Thymus (tissue), 11 donors: ENCODE measurements around the gene TANC1. TPM values are rescaled to one million over a fixed set of nuclear protein-coding genes. Genes with fewer than 3 reads are reported as not detected.

Experiments
- DNase-seq, 9 donors: peaks; one replicate each; pipeline ENCODE4 v3.0.0-alpha.2; 2013; ENCODE audit warnings: low spot score in 9 of 9, low read depth in 6 of 9, missing footprints in 1 of 9
- H3K27ac ChIP-seq, 2 donors: one replicate each; pipeline ENCODE4 v1.5.1; 2013; ENCODE audit warnings: control low read depth in 1 of 2, low read depth in 1 of 2, low read length in 1 of 2, mild to moderate bottlenecking in 1 of 2, moderate library complexity in 1 of 2
- H3K27me3 ChIP-seq, 2 donors: one replicate each; pipeline ENCODE4 v1.5.1; 2013; ENCODE audit warnings: low read length in 1 of 2; ENCODE audit not compliant: control insufficient read depth in 2 of 2, insufficient read depth in 1 of 2
- H3K36me3 ChIP-seq, 2 donors: one replicate each; pipeline ENCODE4 v1.5.1; 2013; ENCODE audit warnings: low read length in 1 of 2, mild to moderate bottlenecking in 1 of 2, moderate library complexity in 1 of 2; ENCODE audit not compliant: control insufficient read depth in 2 of 2, insufficient read depth in 2 of 2
- H3K4me1 ChIP-seq, 2 donors: one replicate each; pipeline ENCODE4 v1.5.1; 2013; ENCODE audit warnings: low read length in 2 of 2; ENCODE audit not compliant: control insufficient read depth in 2 of 2, insufficient read depth in 2 of 2
- H3K4me3 ChIP-seq, 2 donors: one replicate each; pipeline ENCODE4 v1.5.1; 2013; ENCODE audit warnings: low read length in 2 of 2, control low read depth in 1 of 2, mild to moderate bottlenecking in 1 of 2
- H3K9me3 ChIP-seq, 2 donors: one replicate each; pipeline ENCODE4 v1.5.1; 2013; ENCODE audit warnings: low read length in 1 of 2, mild to moderate bottlenecking in 1 of 2; ENCODE audit not compliant: control insufficient read depth in 2 of 2, insufficient read depth in 1 of 2
- WGBS: extraction: QIAGEN DNeasy Blood & Tissue Kit; methylation state at CpG from one replicate; pipeline ENCODE4 v1.1.7; 2013; 5-methylcytosine and 5-hydroxymethylcytosine counted together
- polyA plus RNA-seq: library from polyadenylated mRNA; stranded (reverse); fragments of 200-250 nt; gene quantifications from one replicate; pipeline ENCODE4 v1.2.3, GENCODE V29; 2013
- total RNA-seq: library from RNA; stranded (reverse); fragments of 120-200 nt; gene quantifications from one replicate; pipeline ENCODE4 v1.2.4, GENCODE V29; 2013
- donor health status: healthy.

The TANC1 gene
- total and polyA plus RNA-seq, 2 donors: 3.5 to 13.0 TPM

DNA sequence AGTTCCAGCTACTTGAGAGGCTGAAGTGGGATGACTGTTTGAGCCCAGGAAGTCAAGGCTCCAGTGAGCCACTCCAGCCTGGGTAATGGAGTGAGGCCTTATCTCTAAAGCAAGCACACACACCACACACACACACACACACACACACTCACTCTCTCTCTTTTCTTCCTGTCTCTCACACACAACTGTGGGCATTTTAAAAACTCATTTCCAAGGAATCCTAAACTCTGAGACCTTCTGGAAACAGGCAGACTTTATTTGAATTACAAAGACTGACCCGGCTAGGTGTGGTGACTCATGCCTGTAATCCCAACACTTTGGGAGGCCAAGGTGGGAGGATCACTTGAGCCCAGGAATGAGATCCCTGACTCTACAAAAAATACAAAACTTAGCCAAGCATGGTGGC, 296.7 kb downstream of the TANC1 start:
- H3K27ac ChIP-seq: no peak overlapping the region
- WGBS: 99% methylated on average over 1 of the region's 1 CpG
- no peaks in the 10 kb centered on the region for H3K4me1 ChIP-seq
- H3K27me3 ChIP-seq: no peaks in the 10 kb centered on the region
- peaks cover 2 to 3% of the 10 kb centered on the region in 2 donors for H3K36me3 ChIP-seq
- no peak overlapping the region for H3K4me3 ChIP-seq
- no peak for DNase-seq
- H3K9me3 ChIP-seq: no peaks in the 10 kb centered on the region

DNA sequence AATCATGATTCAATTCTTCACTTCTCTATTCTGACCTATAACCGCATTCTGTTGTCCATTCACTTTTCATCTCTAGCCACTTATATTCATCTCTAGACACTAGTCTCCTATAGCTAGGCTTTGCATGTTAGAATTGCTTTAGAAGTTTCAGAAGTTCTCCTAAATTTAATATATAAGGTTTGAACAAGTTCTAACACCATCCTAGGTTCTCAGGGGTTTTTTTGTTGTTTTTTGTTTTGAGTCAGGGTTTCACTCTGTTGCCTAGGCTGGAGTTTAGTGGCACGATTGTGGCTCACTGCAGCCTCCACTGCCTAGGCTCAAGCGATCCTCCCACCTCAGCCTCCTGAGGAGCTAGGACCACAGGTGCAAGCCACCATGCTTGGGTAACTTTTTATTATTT, 298.1 kb downstream of the TANC1 start:
- no peaks in the 10 kb centered on the region for H3K9me3 ChIP-seq
- H3K36me3 ChIP-seq: peaks cover 3 to 8% of the 10 kb centered on the region in 2 donors
- 98% methylated on average over 3 of the region's 3 CpGs for WGBS
- H3K4me3 ChIP-seq: no peak overlapping the region
- no peak for DNase-seq
- H3K27ac ChIP-seq: no peak overlapping the region
- H3K4me1 ChIP-seq: no peaks in the 10 kb centered on the region
- no peaks in the 10 kb centered on the region for H3K27me3 ChIP-seq

DNA sequence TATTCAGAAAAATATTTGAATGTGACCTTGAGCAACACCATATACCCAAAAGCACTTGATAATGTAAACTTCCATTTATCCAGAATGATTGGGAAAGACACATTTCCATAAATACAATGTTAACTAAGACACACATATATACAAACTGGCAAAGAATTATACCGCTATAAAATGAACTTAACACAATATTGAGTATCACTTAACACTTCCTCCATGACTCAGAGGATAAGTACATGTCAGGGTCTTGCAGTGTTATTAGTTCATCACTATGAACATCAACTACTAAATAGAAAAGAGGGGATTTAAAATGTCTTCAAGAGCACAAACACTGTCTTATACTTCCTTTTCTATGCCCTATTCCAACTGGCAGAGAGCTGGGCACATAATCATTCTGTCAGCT, 299.5 kb downstream of the TANC1 start:
- WGBS: 94% methylated on average over 1 of the region's 1 CpG
- no peaks in the 10 kb centered on the region for H3K27me3 ChIP-seq

DNA sequence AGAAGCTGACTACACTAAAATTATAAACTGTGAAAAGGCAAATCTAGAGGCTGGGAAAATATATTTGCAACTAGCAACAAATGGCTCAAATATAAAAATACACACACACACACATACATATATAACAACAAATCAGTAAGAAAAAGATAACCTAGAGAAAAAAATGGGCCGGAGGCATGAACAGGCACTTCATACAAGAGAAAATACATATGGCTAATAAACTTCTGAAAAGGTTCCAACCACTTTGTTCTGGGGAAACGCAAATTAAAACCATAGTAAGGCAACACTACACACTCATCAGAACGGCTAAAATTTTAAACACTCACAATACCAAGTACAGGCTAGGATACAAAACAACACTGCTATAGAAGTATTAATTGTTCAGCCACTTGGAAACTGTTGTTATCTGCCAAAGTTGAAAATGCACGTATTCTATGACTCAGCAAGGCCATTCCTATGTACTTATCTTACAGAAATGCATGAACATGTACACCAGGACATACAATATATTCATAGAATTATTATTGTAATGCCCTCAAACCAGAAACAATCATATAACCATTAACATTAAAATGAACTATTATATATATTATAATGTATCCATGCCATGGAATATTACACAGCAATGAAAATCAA, 302.4 kb downstream of the TANC1 start:
- Histone ChIP-seq H3K9me3 (no peaks in the 10 kb centered on the region), H3K4me3 (no peak overlapping the region), H3K27ac (no peak overlapping the region), H3K4me1 (no peaks in the 10 kb centered on the region), H3K36me3 (peaks cover 0 to 6% of the 10 kb centered on the region in 2 donors), H3K27me3 (no peaks in the 10 kb centered on the region)
- DNase-seq: no peak
- WGBS: 98% methylated on average over 4 of the region's 4 CpGs

More for the DNA sequence above, 299.5 kb downstream of the TANC1 start:
- no peak for DNase-seq
- Histone ChIP-seq H3K27ac (no peak overlapping the region), H3K9me3 (no peaks in the 10 kb centered on the region), H3K36me3 (peaks cover 3 to 8% of the 10 kb centered on the region in 2 donors), H3K4me3 (no peak overlapping the region), H3K4me1 (no peaks in the 10 kb centered on the region)

DNA sequence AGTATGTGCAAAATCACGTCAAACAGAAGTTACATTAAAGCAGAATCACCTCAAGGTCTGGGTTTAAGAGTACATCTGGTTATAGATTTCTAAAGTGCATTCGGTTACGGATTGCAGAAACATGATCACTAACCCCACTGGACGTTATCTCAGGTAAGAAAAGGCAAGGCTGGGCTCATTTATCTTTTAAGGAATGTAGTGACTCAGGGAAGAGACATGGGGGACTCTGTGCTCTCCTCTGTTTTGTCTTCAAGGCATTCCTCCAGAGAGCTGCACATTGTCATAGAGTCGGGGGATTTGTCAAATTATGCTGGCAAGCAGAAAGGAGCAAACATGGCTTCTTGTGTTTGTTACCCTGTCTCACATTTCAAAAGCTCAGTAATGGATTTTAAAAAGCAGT, 303.7 kb downstream of the TANC1 start:
- Histone ChIP-seq H3K27me3 (no peaks in the 10 kb centered on the region), H3K4me3 (no peak overlapping the region), H3K9me3 (no peaks in the 10 kb centered on the region), H3K36me3 (peaks cover 0 to 6% of the 10 kb centered on the region in 2 donors), H3K27ac (no peak overlapping the region), H3K4me1 (no peaks in the 10 kb centered on the region)
- WGBS: 93% methylated on average over 5 of the region's 5 CpGs
- DNase-seq: no peak

DNA sequence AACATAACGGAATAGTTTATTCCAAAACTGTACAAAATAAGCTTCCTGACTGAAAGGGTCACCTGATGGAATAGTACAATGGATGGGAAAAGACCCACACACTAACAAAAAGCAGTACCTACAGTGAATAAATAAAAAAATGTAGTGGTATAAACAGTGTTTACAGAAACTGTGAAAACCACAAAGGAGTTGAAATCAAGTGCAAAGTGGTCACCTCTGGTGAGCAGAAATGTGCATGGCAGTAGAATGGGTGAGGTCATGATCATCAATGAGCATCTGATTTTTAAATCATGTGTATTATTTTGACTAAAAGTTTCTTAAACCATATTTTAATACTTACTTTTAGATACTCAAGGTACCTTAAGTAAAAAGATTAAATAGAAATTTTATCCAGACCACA, 306.7 kb downstream of the TANC1 start:
- DNase-seq: no peak
- no peaks in the 10 kb centered on the region for H3K27me3 ChIP-seq
- H3K9me3 ChIP-seq: no peaks in the 10 kb centered on the region
- WGBS: 99% methylated on average over 1 of the region's 1 CpG
- no peaks in the 10 kb centered on the region for H3K4me1 ChIP-seq
- H3K4me3 ChIP-seq: no peak overlapping the region
- H3K27ac ChIP-seq: no peak overlapping the region
- H3K36me3 ChIP-seq: peaks cover 0 to 9% of the 10 kb centered on the region in 2 donors

DNA sequence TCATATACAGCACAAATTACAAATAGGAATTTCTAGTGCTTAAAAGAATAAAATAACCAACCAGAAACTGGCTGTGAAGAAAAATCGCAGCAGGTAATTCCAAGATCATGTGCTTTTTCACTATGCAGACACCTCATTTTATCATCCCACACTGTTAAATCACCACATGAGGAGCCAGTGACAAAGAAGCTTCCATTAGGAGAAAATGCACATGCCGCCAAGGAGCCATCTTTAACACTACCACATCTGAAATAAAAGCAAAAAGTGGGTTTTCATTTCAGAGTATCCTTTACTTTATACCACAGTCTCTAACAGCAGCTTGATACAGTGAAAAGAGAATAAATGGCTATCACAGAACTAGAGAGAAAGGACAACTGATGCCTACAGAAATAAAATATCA, 311.3 kb downstream of the TANC1 start:
- peaks cover 4 to 11% of the 10 kb centered on the region in 2 donors for H3K36me3 ChIP-seq
- no peaks in the 10 kb centered on the region for H3K9me3 ChIP-seq
- WGBS: 98% methylated on average over 2 of the region's 2 CpGs
- H3K27me3 ChIP-seq: no peaks in the 10 kb centered on the region
- no peak overlapping the region for H3K4me3 ChIP-seq
- no peak overlapping the region for H3K27ac ChIP-seq
- H3K4me1 ChIP-seq: no peaks in the 10 kb centered on the region
- no peak for DNase-seq

DNA sequence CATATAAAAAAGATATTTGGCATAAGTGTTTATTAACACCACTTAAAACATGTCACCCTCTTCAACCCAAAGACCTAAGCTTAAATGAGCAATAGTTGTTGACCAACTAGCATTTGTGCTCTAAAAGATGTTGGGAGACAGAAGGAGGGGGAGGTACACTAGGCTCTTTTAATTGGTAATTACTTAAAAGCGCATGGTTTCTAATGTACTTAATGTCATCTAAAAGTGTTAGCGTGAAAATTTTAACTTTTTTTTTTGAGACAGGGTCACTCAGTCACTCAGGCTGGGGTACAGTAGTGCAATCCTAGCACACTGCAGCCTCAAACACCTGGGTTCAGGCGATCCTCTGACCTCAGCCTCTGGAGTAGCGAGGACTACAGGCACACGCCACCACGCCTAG, 312.6 kb downstream of the TANC1 start:
- no peak overlapping the region for H3K27ac ChIP-seq
- no peak overlapping the region for H3K4me3 ChIP-seq
- H3K9me3 ChIP-seq: peaks cover 0 to 3% of the 10 kb centered on the region in 2 donors
- DNase-seq: no peak
- H3K4me1 ChIP-seq: peaks cover 3 to 4% of the 10 kb centered on the region in 2 donors
- H3K36me3 ChIP-seq: peaks cover 4 to 11% of the 10 kb centered on the region in 2 donors
- H3K27me3 ChIP-seq: peaks cover 0 to 3% of the 10 kb centered on the region in 2 donors
- WGBS: over 99% methylated on average over 6 of the region's 6 CpGs
